Erythroblast (primary cell): ENCODE data around the gene HSD3B7.

Experiments used
- GATA1 ChIP-seq: IDR thresholded peaks from 2 replicates; pipeline ENCODE4 v1.6.1; 2011; ENCODE audit warnings: low read depth, mild to moderate bottlenecking, control low read depth, low read length, moderate library complexity
- POLR2A ChIP-seq: IDR thresholded peaks from 2 replicates; pipeline ENCODE4 v1.6.1; 2011; ENCODE audit warnings: mild to moderate bottlenecking, low read length

DNA sequence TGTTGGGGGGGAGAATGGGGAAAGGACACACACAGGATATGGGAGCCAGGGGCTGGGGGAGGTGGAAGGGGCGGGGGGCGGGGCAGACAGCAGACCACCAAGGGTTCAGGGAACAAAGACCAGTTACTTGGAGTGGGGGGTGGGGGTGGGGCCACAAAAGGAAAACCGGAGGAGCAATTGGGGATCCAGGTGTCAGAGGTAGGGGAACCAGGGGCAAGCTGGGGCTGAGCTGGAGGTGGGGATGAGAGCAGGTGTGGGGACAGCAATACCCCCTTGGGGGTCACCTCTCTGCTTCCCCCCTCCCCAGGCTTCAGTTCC lies 37.5 kb upstream of the HSD3B7 start:
- TF ChIP-seq POLR2A = no peak
- no peak for TF ChIP-seq GATA1
